Measurements from ENCODE around the gene UHMK1.
A peak's percentile ranks its signal among the peaks of the same experiment; 100 is the strongest.
"Not testable (repeated sequence)": the region's sequence is repeated elsewhere in the genome, so short reads cannot be mapped to it uniquely, and the experiment has no call there.

Gene UHMK1

DNA sequence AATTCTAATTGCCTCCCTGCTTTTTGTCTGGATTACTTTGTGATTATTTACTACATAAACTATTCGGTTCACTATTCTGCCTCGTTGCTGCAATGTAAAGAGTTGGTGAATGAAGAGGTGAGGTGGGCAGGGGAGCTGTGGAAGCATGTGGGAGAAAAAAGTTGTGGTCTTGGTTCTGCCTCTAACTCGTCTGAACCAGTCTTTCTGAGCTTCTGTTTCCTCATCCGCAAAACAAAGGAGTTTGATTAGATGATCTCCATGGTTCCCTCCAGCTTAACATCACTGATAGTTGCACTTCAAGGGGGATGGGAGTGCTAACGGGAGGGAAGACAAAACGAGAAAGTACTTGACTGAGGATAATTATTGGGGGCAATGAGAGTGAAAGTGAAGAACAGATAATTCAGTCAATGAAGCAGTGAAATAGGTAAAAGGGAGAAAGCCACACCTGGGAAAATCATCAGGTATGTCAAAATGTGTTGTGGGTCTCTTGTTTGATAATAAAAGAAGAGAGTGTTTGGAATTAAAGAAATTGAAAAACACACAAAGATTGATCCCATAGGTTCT is 26.2 kb upstream of the UHMK1 start:
- no peak overlapping the region for H3K4me3 ChIP-seq (ENCODE audit: low read depth, low read length)
- no peak for DNase-seq (ENCODE audit: low read depth)
- TF ChIP-seq, protein P1, sequence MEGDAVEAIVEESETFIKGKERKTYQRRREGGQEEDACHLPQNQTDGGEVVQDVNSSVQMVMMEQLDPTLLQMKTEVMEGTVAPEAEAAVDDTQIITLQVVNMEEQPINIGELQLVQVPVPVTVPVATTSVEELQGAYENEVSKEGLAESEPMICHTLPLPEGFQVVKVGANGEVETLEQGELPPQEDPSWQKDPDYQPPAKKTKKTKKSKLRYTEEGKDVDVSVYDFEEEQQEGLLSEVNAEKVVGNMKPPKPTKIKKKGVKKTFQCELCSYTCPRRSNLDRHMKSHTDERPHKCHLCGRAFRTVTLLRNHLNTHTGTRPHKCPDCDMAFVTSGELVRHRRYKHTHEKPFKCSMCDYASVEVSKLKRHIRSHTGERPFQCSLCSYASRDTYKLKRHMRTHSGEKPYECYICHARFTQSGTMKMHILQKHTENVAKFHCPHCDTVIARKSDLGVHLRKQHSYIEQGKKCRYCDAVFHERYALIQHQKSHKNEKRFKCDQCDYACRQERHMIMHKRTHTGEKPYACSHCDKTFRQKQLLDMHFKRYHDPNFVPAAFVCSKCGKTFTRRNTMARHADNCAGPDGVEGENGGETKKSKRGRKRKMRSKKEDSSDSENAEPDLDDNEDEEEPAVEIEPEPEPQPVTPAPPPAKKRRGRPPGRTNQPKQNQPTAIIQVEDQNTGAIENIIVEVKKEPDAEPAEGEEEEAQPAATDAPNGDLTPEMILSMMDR (IDR thresholded peaks at IDR 0.05; ENCODE audit: low read depth, low read length, missing control alignments): no peak

DNA sequence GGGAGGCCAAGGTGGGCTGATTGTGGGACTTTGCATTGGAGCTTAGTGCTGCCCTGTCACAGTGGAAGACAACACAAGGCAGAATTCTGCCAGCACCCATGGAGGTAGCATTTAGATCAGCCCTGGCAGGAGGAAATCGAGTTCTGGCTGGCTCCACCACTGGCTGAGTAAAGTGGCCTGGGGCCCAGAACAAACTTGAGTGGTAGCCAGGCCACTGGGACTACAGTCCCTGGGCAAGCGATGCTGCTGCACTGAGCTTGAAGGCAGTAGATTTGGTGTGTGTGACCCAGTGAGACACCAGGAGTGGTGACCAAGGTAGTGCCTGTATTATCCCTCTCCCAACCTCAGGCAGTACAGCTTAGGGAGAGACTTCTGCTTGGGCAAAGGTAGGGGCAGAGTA is 22.5 kb upstream of the UHMK1 start:
- no peak for DNase-seq (ENCODE audit: low read depth)
- TF ChIP-seq, protein P1 (IDR thresholded peaks at IDR 0.05; ENCODE audit: low read depth, low read length, missing control alignments): no peak
- no peak overlapping the region for H3K4me3 ChIP-seq (ENCODE audit: low read depth, low read length)

DNA sequence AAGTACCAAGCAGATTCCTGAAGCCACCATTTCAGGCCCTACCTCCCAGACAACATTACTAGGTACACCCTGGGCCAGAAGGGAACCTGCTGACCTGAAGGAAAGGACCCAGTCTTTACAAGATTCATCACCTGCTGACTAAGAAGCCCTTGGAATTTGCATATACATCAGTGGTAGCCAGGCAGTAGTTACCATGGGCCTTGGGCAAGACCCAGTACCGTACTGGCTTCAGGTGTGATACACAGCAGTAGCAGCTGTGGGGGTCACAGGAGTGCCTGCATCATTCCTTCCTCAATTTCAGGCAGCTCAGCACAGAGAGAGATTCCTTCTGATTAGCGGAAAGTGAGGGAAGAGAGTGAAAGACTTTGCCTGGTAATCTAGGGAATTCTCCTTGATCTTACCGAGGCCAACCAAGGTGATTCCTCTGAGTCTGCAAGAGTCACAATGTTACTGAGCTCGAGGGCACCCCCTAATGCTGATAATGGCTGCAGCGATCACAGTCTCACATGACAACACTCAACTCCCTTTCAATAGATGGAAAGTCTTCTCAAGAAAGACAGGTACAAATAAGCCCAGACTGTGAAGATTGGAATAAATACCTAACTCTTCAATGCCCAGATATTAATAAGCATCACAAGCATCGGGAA is 22.0 kb upstream of the UHMK1 start:
- DNase-seq (ENCODE audit: low read depth): no peak
- TF ChIP-seq, protein P1 (IDR thresholded peaks at IDR 0.05; ENCODE audit: low read depth, low read length, missing control alignments): peak; percentile 7
- no peak overlapping the region for H3K4me3 ChIP-seq (ENCODE audit: low read depth, low read length)

DNA sequence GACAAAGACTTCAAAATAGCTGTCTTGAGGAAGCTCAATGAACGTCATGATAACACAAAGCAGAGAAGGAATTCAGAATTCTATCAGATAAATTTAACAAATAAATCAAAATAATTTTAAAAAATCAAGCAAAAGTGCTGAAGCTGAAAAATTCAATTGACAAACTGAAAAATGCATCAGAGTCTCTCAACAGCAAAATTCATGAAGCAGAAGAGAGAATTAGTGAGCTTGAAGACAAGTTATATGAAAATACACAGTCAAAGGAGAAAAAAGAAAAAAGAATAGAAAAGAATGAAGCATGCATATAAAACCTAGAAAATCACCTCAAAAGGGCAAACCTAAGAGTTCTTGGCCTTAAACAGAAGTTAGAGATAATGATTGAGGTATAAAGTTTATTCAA is 21.0 kb upstream of the UHMK1 start:
- no peak for DNase-seq (ENCODE audit: low read depth)
- TF ChIP-seq, protein P1 (IDR thresholded peaks at IDR 0.05; ENCODE audit: low read depth, low read length, missing control alignments): no peak
- H3K4me3 ChIP-seq (ENCODE audit: low read depth, low read length): no peak overlapping the region

DNA sequence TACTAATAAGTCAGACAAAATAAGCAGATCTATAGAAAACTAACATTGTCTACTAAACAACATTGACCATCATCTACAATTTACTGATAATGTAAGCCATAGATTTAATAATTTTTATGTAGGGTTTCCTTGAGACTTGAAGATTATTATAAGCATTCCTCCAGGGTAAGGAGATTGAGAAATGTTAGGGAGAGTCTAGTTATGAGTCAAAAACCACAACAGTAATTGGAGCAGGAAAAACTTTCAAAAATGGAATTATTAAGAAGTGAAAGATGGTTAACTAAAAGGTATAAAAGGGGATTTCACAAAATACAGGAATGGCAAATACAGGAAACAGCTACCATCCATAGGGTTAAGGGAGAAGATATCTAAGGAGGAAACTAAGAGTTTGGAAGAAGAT is 12.4 kb upstream of the UHMK1 start:
- TF ChIP-seq, protein P1 (IDR thresholded peaks at IDR 0.05; ENCODE audit: low read depth, low read length, missing control alignments): no peak
- no peak overlapping the region for H3K4me3 ChIP-seq (ENCODE audit: low read depth, low read length)
- DNase-seq (ENCODE audit: low read depth): no peak

DNA sequence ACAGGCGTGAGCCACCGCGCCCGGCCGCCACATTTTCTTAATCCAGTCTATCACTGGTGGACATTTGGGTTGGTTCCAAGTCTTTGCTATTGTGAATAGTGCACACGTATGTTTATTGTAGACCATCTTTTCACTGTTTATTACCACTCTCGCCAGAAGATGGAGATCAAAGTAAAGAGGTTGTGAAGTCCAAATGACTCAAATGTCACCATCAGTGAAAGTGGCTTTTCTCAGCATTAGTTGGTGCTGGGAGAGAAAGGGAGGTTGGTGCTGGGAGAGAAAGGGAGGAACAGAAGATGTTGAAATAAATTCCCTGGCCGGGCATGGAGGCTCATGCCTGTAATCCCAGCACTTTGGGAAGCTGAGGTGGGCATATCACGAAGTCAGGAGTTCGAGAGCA is 10.4 kb upstream of the UHMK1 start:
- TF ChIP-seq, protein P1 (IDR thresholded peaks at IDR 0.05; ENCODE audit: low read depth, low read length, missing control alignments): no peak

DNA sequence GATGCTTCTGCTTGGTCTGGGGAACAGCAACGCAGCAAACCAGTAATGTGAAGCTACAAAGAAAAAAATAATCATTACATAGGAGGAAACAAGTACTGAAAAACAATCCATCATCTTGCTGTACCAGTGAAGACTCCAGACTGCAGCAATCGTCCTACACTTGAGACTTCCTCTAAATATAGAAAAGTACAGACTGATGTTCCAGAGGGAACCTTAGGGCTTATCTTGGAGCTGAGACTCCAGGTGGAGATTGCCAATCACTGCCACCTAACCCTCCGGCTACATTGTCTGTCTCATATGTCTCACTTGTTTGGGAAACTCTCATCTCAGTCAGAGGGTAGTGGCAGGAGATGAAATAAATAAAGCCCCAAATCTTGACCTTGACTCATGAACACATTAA is 9.4 kb upstream of the UHMK1 start:
- TF ChIP-seq, protein P1 (IDR thresholded peaks at IDR 0.05; ENCODE audit: low read depth, low read length, missing control alignments): no peak
- H3K4me3 ChIP-seq (ENCODE audit: low read depth, low read length): no peak overlapping the region
- no peak for DNase-seq (ENCODE audit: low read depth)

More for the DNA sequence above, 10.4 kb upstream of the UHMK1 start:
- H3K4me3 ChIP-seq (ENCODE audit: low read depth, low read length): no peak overlapping the region
- no peak for DNase-seq (ENCODE audit: low read depth)

DNA sequence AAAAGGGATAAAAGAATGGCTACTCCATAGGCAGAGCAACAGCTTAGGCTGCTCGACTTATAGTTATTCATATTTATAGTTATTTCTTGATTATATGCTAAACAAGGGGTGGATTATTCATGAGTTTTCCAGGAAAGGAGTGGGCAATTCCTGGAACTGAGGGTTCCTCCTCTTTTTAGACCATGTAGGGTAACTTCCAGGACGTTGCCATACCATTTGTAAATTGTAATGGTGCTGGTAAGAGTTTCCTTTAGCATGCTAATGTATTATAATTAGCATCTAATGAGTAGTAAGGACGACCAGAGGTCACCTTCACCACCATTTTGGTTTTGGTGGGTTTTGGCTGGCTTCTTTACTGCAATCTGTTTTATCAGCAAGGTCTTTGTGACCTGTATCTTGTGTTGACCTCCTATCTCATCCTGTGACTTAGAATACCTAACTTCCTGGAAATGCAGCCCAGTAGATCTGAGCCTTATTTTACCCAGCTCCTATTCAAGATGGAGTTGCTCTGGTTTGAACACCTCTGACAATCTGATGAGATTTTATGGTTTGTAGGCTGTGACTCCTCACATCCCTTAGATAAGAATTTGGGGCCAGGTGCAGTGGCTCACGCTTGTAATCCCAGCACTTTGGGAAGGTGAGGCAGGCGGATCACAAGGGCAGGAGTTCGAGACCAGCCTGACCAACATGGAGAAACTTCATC is 1.9 kb upstream of the UHMK1 start:
- H3K4me3 ChIP-seq (ENCODE audit: low read depth, low read length); DNase-seq (ENCODE audit: low read depth): not testable (repeated sequence)
